ENCODE measurements around the gene LRRC15. TPM values are rescaled to one million over a fixed set of nuclear protein-coding genes. Genes with fewer than 3 reads are reported as not detected.
A peak's percentile ranks its signal among the peaks of the same experiment; 100 is the strongest.

LRRC15 gene
- total RNA-seq, 2 donors from 2014 or later: not detected

- Mint-ChIP-seq H3K9me3 (no peaks in the 10 kb centered on the region), H3K4me3 (no peak overlapping the region), H3K4me1 (no peaks in the 10 kb centered on the region), H3K27ac (no peak overlapping the region), H3K27me3 (peaks cover 4% of the 10 kb centered on the region), H3K36me3 (ENCODE audit: low read depth) (no peaks in the 10 kb centered on the region)
- no peak for ATAC-seq (replicated peaks)
Measured at GRCh38 chr3:194327218-194328052, 42.1 kb downstream of the LRRC15 start.

GRCh38 chr3:194326968-194327217 lies 42.6 kb downstream of the LRRC15 start:
- Mint-ChIP-seq H3K4me1 (no peaks in the 10 kb centered on the region), H3K27me3 (peaks cover 3% of the 10 kb centered on the region), H3K9me3 (no peaks in the 10 kb centered on the region), H3K4me3 (no peak overlapping the region), H3K27ac (no peak overlapping the region), H3K36me3 (ENCODE audit: low read depth) (no peaks in the 10 kb centered on the region)
- ATAC-seq (replicated peaks): no peak

GRCh38 chr3:194326192-194326967 lies 43.2 kb downstream of the LRRC15 start:
- H3K27me3 Mint-ChIP-seq: no peaks in the 10 kb centered on the region
- no peaks in the 10 kb centered on the region for H3K36me3 Mint-ChIP-seq (ENCODE audit: low read depth)
- no peak overlapping the region for H3K4me3 Mint-ChIP-seq
- H3K9me3 Mint-ChIP-seq: no peaks in the 10 kb centered on the region
- no peak overlapping the region for H3K27ac Mint-ChIP-seq
- H3K4me1 Mint-ChIP-seq: no peaks in the 10 kb centered on the region
- ATAC-seq (replicated peaks): no peak

GRCh38 chr3:194325424-194326153 lies 44.0 kb downstream of the LRRC15 start:
- Mint-ChIP-seq H3K9me3 (no peaks in the 10 kb centered on the region), H3K4me1 (no peaks in the 10 kb centered on the region), H3K4me3 (no peak overlapping the region), H3K27ac (no peak overlapping the region), H3K36me3 (ENCODE audit: low read depth) (no peaks in the 10 kb centered on the region), H3K27me3 (no peaks in the 10 kb centered on the region)
- no peak for ATAC-seq (replicated peaks)

GRCh38 chr3:194324823-194325327 lies 44.7 kb downstream of the LRRC15 start:
- Mint-ChIP-seq H3K4me1 (no peaks in the 10 kb centered on the region), H3K9me3 (peaks cover under 1% of the 10 kb centered on the region), H3K27me3 (no peaks in the 10 kb centered on the region), H3K27ac (no peak overlapping the region), H3K4me3 (no peak overlapping the region), H3K36me3 (ENCODE audit: low read depth) (no peaks in the 10 kb centered on the region)
- no peak for ATAC-seq (replicated peaks)

- no peaks in the 10 kb centered on the region for H3K27me3 Mint-ChIP-seq
- H3K4me1 Mint-ChIP-seq: no peaks in the 10 kb centered on the region
- H3K9me3 Mint-ChIP-seq: peaks cover 9% of the 10 kb centered on the region
Measured at GRCh38 chr3:194323785-194324735, 45.5 kb downstream of the LRRC15 start.

GRCh38 chr3:194322678-194323211 lies 46.8 kb downstream of the LRRC15 start:
- peaks cover 11% of the 10 kb centered on the region for H3K9me3 Mint-ChIP-seq
- no peak overlapping the region for H3K27ac Mint-ChIP-seq
- H3K27me3 Mint-ChIP-seq: peaks cover 1% of the 10 kb centered on the region
- H3K4me1 Mint-ChIP-seq: no peaks in the 10 kb centered on the region
- no peaks in the 10 kb centered on the region for H3K36me3 Mint-ChIP-seq (ENCODE audit: low read depth)
- peak overlapping the region; percentile 33 for H3K4me3 Mint-ChIP-seq
- peak; percentile 76 for ATAC-seq (replicated peaks)

More at GRCh38 chr3:194323785-194324735, 45.5 kb downstream of the LRRC15 start:
- H3K36me3 Mint-ChIP-seq (ENCODE audit: low read depth): no peaks in the 10 kb centered on the region
- no peak overlapping the region for H3K27ac Mint-ChIP-seq
- H3K4me3 Mint-ChIP-seq: no peak overlapping the region
- ATAC-seq (replicated peaks): peak; percentile 69

- H3K36me3 Mint-ChIP-seq (ENCODE audit: low read depth): no peaks in the 10 kb centered on the region
- no peak for ATAC-seq (replicated peaks)
- no peaks in the 10 kb centered on the region for H3K4me1 Mint-ChIP-seq
- H3K4me3 Mint-ChIP-seq: peak overlapping the region; percentile 33
- H3K27ac Mint-ChIP-seq: no peak overlapping the region
- peaks cover 7% of the 10 kb centered on the region for H3K27me3 Mint-ChIP-seq
- H3K9me3 Mint-ChIP-seq: peaks cover 11% of the 10 kb centered on the region
Measured at GRCh38 chr3:194321693-194322640, 47.6 kb downstream of the LRRC15 start.

- Mint-ChIP-seq H3K9me3 (peaks cover 11% of the 10 kb centered on the region), H3K36me3 (ENCODE audit: low read depth) (no peaks in the 10 kb centered on the region), H3K27ac (no peak overlapping the region), H3K27me3 (peaks cover 12% of the 10 kb centered on the region), H3K4me1 (no peaks in the 10 kb centered on the region), H3K4me3 (no peak overlapping the region)
- ATAC-seq (replicated peaks): no peak
Measured at GRCh38 chr3:194320744-194321243, 48.7 kb downstream of the LRRC15 start.

GRCh38 chr3:194320100-194320499 lies 49.4 kb downstream of the LRRC15 start:
- H3K4me1 Mint-ChIP-seq: peaks cover 2% of the 10 kb centered on the region
- peaks cover 14% of the 10 kb centered on the region for H3K27me3 Mint-ChIP-seq
- H3K9me3 Mint-ChIP-seq: peaks cover 11% of the 10 kb centered on the region
- H3K27ac Mint-ChIP-seq: peak overlapping the region; percentile 11
- H3K4me3 Mint-ChIP-seq: no peak overlapping the region
- no peaks in the 10 kb centered on the region for H3K36me3 Mint-ChIP-seq (ENCODE audit: low read depth)
- ATAC-seq (replicated peaks): no peak

- Mint-ChIP-seq H3K27ac (no peak overlapping the region), H3K4me3 (no peak overlapping the region), H3K36me3 (ENCODE audit: low read depth) (no peaks in the 10 kb centered on the region), H3K27me3 (peaks cover 16% of the 10 kb centered on the region), H3K4me1 (peaks cover 5% of the 10 kb centered on the region), H3K9me3 (peaks cover 11% of the 10 kb centered on the region)
- no peak for ATAC-seq (replicated peaks)
Measured at GRCh38 chr3:194318511-194319161, 50.9 kb downstream of the LRRC15 start.

- Mint-ChIP-seq H3K9me3 (peaks cover 11% of the 10 kb centered on the region), H3K36me3 (ENCODE audit: low read depth) (no peaks in the 10 kb centered on the region), H3K4me1 (peaks cover 5% of the 10 kb centered on the region), H3K27me3 (peaks cover 16% of the 10 kb centered on the region), H3K27ac (no peak overlapping the region), H3K4me3 (peak overlapping the region; percentile 81)
- ATAC-seq (replicated peaks): no peak
Measured at GRCh38 chr3:194316918-194317317, 52.6 kb downstream of the LRRC15 start.

Data from activated T-helper 17 cell treated with anti-CD3 and anti-CD28 coated beads, Interleukin-2, amount 50 U/mL, for 72 hours (primary cell).